HEK293T (cell line): ENCODE measurements around the gene DHRS7C.

Experiments used
- CTCF ChIA-PET: fragments of 350-600 bp; formaldehyde crosslinking; extraction: SDS; loops from one replicate; lab custom pipeline; 2021; ENCODE audit warnings: antibody characterized with exemption, inconsistent platforms; lab: Yijun Ruan, JAX
- POLR2A ChIA-PET: fragments of 350-600 bp; formaldehyde crosslinking; extraction: SDS; loops from one replicate; lab custom pipeline; 2020; ENCODE audit warnings: antibody characterized with exemption, inconsistent platforms; lab: Yijun Ruan, JAX
- DNase-seq: peaks from one replicate; pipeline ENCODE4 v3.0.0; 2012; ENCODE audit warnings: mixed read lengths; ENCODE audit errors: extremely low spot score
- ARNT ChIP-seq: fragments of 450-650 bp; IDR thresholded peaks from 2 replicates; pipeline ENCODE4 v1.6.1; 2017; ENCODE audit warnings: mild to moderate bottlenecking
- BHLHE40 ChIP-seq: fragments of 450-650 bp; IDR thresholded peaks from 2 replicates; pipeline ENCODE4 v1.6.1; 2016; ENCODE audit warnings: mild to moderate bottlenecking, moderate library complexity, borderline replicate concordance
- CTBP1 ChIP-seq: fragments of 450-650 bp; IDR thresholded peaks from 2 replicates; pipeline ENCODE4 v1.6.1; 2016; ENCODE audit warnings: borderline replicate concordance
- ELF4 ChIP-seq: fragments of 450-650 bp; IDR thresholded peaks from 2 replicates; pipeline ENCODE4 v1.6.1; 2017; ENCODE audit warnings: antibody characterized with exemption
- FOXA1 ChIP-seq: fragments of 450-650 bp; IDR thresholded peaks from 2 replicates; pipeline ENCODE4 v1.6.1; 2016; ENCODE audit warnings: mild to moderate bottlenecking
- FOXK2 ChIP-seq: fragments of 450-650 bp; IDR thresholded peaks from 2 replicates; pipeline ENCODE4 v1.6.1; 2016; ENCODE audit warnings: mild to moderate bottlenecking
- FOXM1 ChIP-seq: fragments of 450-650 bp; IDR thresholded peaks from 2 replicates; pipeline ENCODE4 v1.6.1; 2017; ENCODE audit warnings: mild to moderate bottlenecking, borderline replicate concordance
- HDGF ChIP-seq: fragments of 450-650 bp; IDR thresholded peaks from 2 replicates; pipeline ENCODE4 v1.6.1; 2017; ENCODE audit warnings: antibody characterized with exemption, borderline replicate concordance
- L3MBTL2 ChIP-seq: fragments of 450-650 bp; conservative IDR thresholded peaks from 2 replicates; pipeline ENCODE4 v1.6.1; 2016; ENCODE audit warnings: mild to moderate bottlenecking
- LEF1 ChIP-seq: fragments of 450-650 bp; IDR thresholded peaks from 2 replicates; pipeline ENCODE4 v1.6.1; 2017; ENCODE audit warnings: mild to moderate bottlenecking, borderline replicate concordance
- NFRKB ChIP-seq: fragments of 450-650 bp; IDR thresholded peaks from 2 replicates; pipeline ENCODE4 v1.6.1; 2016; ENCODE audit warnings: mild to moderate bottlenecking, moderate library complexity
- SP1 ChIP-seq: fragments of 450-650 bp; IDR thresholded peaks from 2 replicates; pipeline ENCODE4 v1.6.1; 2017
- SUZ12 ChIP-seq: fragments of 450-650 bp; IDR thresholded peaks from 2 replicates; pipeline ENCODE4 v1.6.1; 2016; ENCODE audit warnings: mild to moderate bottlenecking
- TARDBP ChIP-seq: fragments of 450-650 bp; IDR thresholded peaks from 2 replicates; pipeline ENCODE4 v1.6.1; 2016
- ZNF384 ChIP-seq: fragments of 450-650 bp; IDR thresholded peaks from 2 replicates; pipeline ENCODE4 v1.6.1; 2016
- TF ChIP-seq, protein P1 (sequence below): fragments of 450-650 bp; IDR thresholded peaks from 2 replicates; pipeline ENCODE4 v1.6.1; 2016

Gene DHRS7C

DNA sequence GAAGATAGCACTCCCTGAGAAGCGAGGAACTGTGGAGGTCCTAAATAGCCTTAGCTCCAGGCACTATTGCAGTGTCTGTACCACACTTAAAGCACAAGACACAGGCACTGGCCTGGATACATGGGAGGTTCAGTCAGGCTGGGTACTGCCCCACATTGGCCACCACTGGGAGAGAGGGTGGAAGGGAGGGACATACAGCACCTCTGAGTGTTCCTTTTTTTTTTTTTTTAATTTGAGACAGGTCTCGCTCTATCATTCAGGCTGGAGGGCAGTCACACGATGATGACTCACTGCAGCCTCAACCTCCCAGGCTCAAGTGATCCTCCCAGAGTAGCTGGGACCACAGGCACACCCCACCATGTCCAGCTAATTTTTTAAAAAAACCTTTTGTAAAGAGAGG, 29.1 kb upstream of the DHRS7C start:
- no peak for DNase-seq
- ChIA-PET POLR2A (interaction anchor here (0.6 kb wide), 1 partner anchor 11 kb away, joined by 3 read pairs; no protein-coding TSS in a partner anchor), CTCF (no interaction called here)
- no peak for TF ChIP-seq CTBP1
- TF ChIP-seq NFRKB = no peak
- no peak for TF ChIP-seq ARNT
- TF ChIP-seq LEF1 = no peak

DNA sequence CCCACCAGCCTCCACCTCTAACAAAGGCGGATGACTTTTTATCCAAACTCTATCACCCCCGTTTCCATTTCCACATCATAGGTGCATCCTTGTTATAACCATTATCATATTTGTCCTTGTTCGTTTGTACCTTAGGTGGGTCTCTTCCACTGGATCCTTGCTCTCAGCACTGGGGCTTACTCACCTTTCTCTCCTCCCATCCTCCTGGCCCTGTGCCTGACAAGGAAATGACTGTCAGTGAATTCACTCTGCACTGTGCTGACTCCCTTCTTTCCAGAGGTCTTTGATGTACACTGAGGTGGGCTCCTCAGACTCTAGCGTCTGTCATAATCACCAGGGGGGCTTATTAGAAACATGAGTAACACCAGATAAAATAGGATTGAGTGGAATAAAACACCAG, 27.4 kb upstream of the DHRS7C start:
- no peak for DNase-seq
- CTCF ChIA-PET = interaction anchor here (0.7 kb wide), 1 partner anchor 72 kb away, joined by 3 read pairs; no protein-coding TSS in a partner anchor
- no peak for TF ChIP-seq ZNF384
- POLR2A ChIA-PET = no interaction called here

DNA sequence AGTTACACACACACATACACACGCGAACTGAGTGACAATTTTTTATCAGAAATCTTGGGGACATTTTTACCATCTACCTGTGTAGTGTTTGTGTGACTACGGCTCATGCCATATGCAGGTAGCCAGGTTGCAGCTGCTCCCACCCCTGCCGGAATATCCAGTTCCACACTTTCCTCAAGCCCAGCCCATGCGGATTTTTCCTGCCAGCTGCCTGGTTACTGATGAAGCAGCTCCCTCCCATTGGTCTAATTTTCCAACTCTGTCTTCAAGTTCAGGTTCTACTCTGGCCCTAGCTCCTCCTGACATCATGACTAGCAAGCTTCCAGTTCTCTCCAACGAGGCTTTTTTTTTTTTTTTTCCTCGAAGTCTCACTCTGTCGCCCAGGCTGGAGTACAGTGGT, 25.7 kb upstream of the DHRS7C start:
- TF ChIP-seq FOXM1 = no peak
- no peak for TF ChIP-seq ELF4
- no peak for TF ChIP-seq SP1
- TF ChIP-seq ZNF384 = no peak
- TF ChIP-seq LEF1 = no peak
- TF ChIP-seq CTBP1 = no peak
- TF ChIP-seq SUZ12 = no peak
- TF ChIP-seq FOXK2 = no peak
- TF ChIP-seq, protein P1, sequence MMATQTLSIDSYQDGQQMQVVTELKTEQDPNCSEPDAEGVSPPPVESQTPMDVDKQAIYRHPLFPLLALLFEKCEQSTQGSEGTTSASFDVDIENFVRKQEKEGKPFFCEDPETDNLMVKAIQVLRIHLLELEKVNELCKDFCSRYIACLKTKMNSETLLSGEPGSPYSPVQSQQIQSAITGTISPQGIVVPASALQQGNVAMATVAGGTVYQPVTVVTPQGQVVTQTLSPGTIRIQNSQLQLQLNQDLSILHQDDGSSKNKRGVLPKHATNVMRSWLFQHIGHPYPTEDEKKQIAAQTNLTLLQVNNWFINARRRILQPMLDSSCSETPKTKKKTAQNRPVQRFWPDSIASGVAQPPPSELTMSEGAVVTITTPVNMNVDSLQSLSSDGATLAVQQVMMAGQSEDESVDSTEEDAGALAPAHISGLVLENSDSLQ = no peak
- no peak for TF ChIP-seq L3MBTL2
- TF ChIP-seq NFRKB = no peak
- TF ChIP-seq TARDBP = no peak
- TF ChIP-seq FOXA1 = no peak
- no peak for TF ChIP-seq BHLHE40
- DNase-seq = peak; percentile 47
- ChIA-PET CTCF (no interaction called here), POLR2A (interaction anchor here (0.7 kb wide), 1 partner anchor 379 kb away, joined by 3 read pairs; no protein-coding TSS in a partner anchor)

DNA sequence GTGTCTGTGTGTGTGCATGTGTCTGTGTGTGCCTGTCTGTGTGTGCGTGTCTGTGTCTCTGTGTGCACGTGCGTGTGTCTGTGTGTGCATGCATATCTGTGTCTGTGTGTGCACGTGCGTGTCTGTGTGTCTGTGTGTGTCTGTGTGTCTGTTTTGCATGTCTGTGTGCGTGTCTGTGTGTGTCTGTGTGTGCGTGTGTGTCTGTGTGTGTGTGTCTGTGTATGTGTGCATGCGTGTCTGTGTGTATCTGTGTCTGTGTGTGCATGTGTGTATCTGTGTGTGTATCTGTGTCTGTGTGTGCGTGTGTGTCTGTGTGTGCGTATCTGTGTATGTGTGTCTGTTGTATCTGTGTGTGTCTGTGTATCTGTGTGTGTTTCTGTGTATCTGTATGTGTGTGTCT, 25.1 kb upstream of the DHRS7C start:
- no peak for TF ChIP-seq ZNF384
- ChIA-PET POLR2A (no interaction called here), CTCF (no interaction called here)
- no peak for DNase-seq

DNA sequence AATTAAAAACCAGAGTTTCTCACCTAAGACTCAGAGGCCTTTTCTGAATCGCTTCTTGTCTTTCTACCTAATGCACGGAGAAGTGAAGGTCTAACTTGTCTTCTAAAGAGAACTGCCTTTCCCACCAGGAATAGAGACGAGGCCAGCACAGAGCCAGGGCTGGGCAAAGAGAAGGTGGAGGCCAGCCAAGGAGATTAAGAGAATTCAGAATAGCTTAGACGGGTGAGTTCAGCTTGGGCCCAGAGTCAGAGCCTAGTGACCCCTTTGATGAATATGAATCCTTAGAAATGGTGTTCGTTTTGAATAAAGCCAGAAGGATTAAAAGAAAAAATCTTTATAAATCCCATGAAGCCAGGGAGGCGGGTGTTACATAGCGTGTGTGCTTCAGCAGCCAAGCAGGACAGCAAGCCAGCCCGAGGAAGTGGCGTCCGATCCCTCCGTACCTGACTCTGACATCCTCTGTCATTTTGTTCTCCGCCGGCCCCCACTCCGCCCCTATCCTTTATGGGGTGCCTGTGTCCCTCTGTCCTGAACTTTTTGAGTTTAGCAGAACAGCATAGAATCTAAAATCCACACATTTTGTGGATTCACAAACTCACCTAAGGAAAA, 23.0 kb upstream of the DHRS7C start:
- CTCF ChIA-PET = no interaction called here
- POLR2A ChIA-PET = no interaction called here
- DNase-seq = no peak
- TF ChIP-seq CTBP1 (no peak), ELF4 (no peak), L3MBTL2 (no peak), SUZ12 (no peak), HDGF (no peak), ARNT (no peak), LEF1 (no peak), FOXM1 (no peak)
- TF ChIP-seq, protein P1 = no peak

DNA sequence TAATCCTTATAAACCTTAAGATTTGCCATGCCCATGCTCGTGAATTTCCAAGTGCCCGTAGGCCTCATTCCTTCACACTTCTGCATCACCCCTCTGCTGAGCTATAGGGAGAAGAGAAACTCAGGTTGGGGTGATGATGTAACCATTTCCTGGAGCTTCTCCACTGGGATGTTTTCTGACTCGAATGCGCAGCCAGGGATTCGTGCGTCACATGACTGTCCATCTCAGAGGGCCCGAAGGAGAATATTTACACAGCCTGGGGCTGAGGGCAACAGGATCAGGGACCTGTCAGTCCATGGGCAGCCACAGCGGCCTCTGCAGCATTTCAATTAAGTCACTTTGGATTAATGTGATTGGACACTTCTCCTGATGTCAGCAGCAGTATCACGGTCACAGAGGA, 21.8 kb upstream of the DHRS7C start:
- CTCF ChIA-PET = no interaction called here
- DNase-seq = no peak
- TF ChIP-seq LEF1 (no peak), FOXA1 (no peak)
- POLR2A ChIA-PET = no interaction called here

DNA sequence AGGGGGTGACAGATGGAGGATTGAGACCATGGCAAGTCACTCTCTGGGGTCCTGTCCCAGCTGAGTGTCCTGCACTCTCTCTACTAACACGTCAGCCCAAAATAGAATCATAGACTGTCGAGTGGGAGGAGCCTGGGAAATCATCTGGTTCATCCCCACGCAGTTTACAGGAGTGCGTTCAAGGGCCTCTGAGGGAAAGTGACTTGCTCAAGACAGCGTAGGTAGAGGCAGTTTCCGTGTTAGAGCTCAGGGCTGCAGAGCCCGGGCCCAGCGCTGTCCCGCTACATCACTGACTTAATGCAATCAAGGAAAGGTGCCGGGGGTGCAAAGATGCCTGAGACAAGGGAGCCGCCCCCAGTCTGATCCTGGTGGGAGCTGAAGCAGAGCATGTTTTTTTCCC, 20.1 kb upstream of the DHRS7C start:
- CTCF ChIA-PET = no interaction called here
- POLR2A ChIA-PET = no interaction called here

More for the DNA sequence above, 20.1 kb upstream of the DHRS7C start:
- DNase-seq = no peak
- TF ChIP-seq L3MBTL2 (no peak), HDGF (no peak), NFRKB (no peak), ARNT (no peak), ELF4 (no peak), ZNF384 (no peak), FOXK2 (no peak), LEF1 (no peak), SUZ12 (no peak), CTBP1 (no peak)
- TF ChIP-seq, protein P1 = no peak
